Esophagus squamous epithelium (tissue), 5 donors: ENCODE results near the gene CNOT6L. TPM values are rescaled to one million over a fixed set of nuclear protein-coding genes. Genes with fewer than 3 reads are reported as not detected.

Experiments used
- DNase-seq: peaks from one replicate; lab custom pipeline; 2025; lab: John Stamatoyannopoulos, UW
- H3K27ac ChIP-seq, 4 donors: fragments of 200-600 bp; sonication (generic); one replicate each; pipeline ENCODE4 v1.5.1; 2016 to 2019; ENCODE audit warnings: mild to moderate bottlenecking in 1 of 4
- H3K27me3 ChIP-seq, 4 donors: fragments of 200-600 bp; sonication (generic); 1 replicate in 3 of 4; 2 replicates in 1 of 4; pipeline versions ENCODE4 v1.5.1 to v1.6.0; 2017 to 2021; ENCODE audit warnings: antibody characterized with exemption in 1 of 4
- H3K36me3 ChIP-seq, 3 donors: fragments of 200-600 bp; sonication (generic); one replicate each; pipeline ENCODE4 v1.5.1; 2016 to 2019
- H3K4me1 ChIP-seq, 3 donors: fragments of 200-600 bp; sonication (generic); one replicate each; pipeline ENCODE4 v1.5.1; 2017 to 2019
- H3K4me3 ChIP-seq, 4 donors: fragments of 200-600 bp; sonication (generic); 1 replicate in 3 of 4; 2 replicates in 1 of 4; pipeline ENCODE4 v1.5.1; 2016 to 2019; ENCODE audit warnings: mild to moderate bottlenecking in 2 of 4, moderate library complexity in 1 of 4
- H3K9me3 ChIP-seq, 3 donors: fragments of 200-600 bp; sonication (generic); one replicate each; pipeline ENCODE4 v1.5.1; 2016 to 2019
- CTCF ChIP-seq, 6 experiments: fragments of 450-650 bp in 4 of 6; fragments of 200-600 bp in 2 of 6; sonication (generic) in 2 of 6; IDR thresholded peaks; one replicate each; pipeline ENCODE4 v1.5.1; 2016 to 2019; ENCODE audit warnings: antibody characterized with exemption in 6 of 6, mild to moderate bottlenecking in 4 of 6, moderate library complexity in 4 of 6
- POLR2A ChIP-seq, 4 donors: fragments of 450-650 bp; IDR thresholded peaks; one replicate each; pipeline ENCODE4 v1.6.1; 2017; ENCODE audit warnings: antibody characterized with exemption in 4 of 4, mild to moderate bottlenecking in 4 of 4, moderate library complexity in 3 of 4
- WGBS, 2 donors: methylation state at CpG; one replicate each; pipeline ENCODE4 v1.1.5; 2018; 5-methylcytosine and 5-hydroxymethylcytosine counted together
- intact Hi-C: fragments of 100-400 bp; cut with DNase I; formaldehyde crosslinking; loops from one replicate; pipeline ENCODE4 v1.15.0; 2022
- total RNA-seq, 4 donors: library from RNA; depleted of rRNA; stranded (reverse); fragments of >200 nt; gene quantifications; one replicate each; pipeline ENCODE4 v1.1.0, GENCODE V29; 2016
- donor health status: DM: yes; HTN: yes; CAD: no.

CNOT6L gene
- total RNA-seq, 4 donors from 2014 or later = 8.5 to 33.6 (median 15.7) TPM

- no peaks in the 10 kb centered on the region for H3K27me3 ChIP-seq
- H3K4me3 ChIP-seq = no peak overlapping the region
- no peak for TF ChIP-seq CTCF (IDR thresholded peaks at IDR 0.05)
- no peak for TF ChIP-seq POLR2A (IDR thresholded peaks at IDR 0.05)
- H3K36me3 ChIP-seq = no peaks in the 10 kb centered on the region
- H3K4me1 ChIP-seq = peaks cover 7 to 60% (median 14%) of the 10 kb centered on the region in 3 donors
- intact Hi-C loops = no loop called here
- H3K9me3 ChIP-seq = no peaks in the 10 kb centered on the region
- no peak for DNase-seq
- H3K27ac ChIP-seq = no peak overlapping the region
These were observed 16.8 kb downstream of the CNOT6L start for GRCh38 chr4:77802402-77802801.

- no peaks in the 10 kb centered on the region for H3K36me3 ChIP-seq
- WGBS, 2 donors = 19 to 22% methylated on average over 1 of the region's 1 CpG
- DNase-seq = no peak
- TF ChIP-seq POLR2A (IDR thresholded peaks at IDR 0.05) (no peak), CTCF (IDR thresholded peaks at IDR 0.05) (no peak)
- H3K27me3 ChIP-seq = no peaks in the 10 kb centered on the region
- intact Hi-C loops = no loop called here
- peaks cover 7 to 71% (median 19%) of the 10 kb centered on the region in 3 donors for H3K4me1 ChIP-seq
- peak overlapping the region in 3 of 4 donors; percentile 45 to 59 (median 47) for H3K27ac ChIP-seq
- no peaks in the 10 kb centered on the region for H3K9me3 ChIP-seq
- no peak overlapping the region for H3K4me3 ChIP-seq
These were observed 17.9 kb downstream of the CNOT6L start for GRCh38 chr4:77801260-77801608.

- DNase-seq = no peak
- Histone ChIP-seq H3K27ac (peak overlapping the region in 3 of 4 donors; percentile 45 to 59 (median 47)), H3K27me3 (no peaks in the 10 kb centered on the region), H3K4me1 (peaks cover 7 to 72% (median 17%) of the 10 kb centered on the region in 3 donors), H3K4me3 (no peak overlapping the region), H3K36me3 (no peaks in the 10 kb centered on the region), H3K9me3 (no peaks in the 10 kb centered on the region)
- WGBS, 2 donors = 42 to 44% methylated on average over 2 of the region's 2 CpGs
- TF ChIP-seq CTCF (IDR thresholded peaks at IDR 0.05) (no peak), POLR2A (IDR thresholded peaks at IDR 0.05) (no peak)
- intact Hi-C loops = no loop called here
These were observed 18.5 kb downstream of the CNOT6L start for GRCh38 chr4:77800483-77801259.

- intact Hi-C loops = no loop called here
- TF ChIP-seq POLR2A (IDR thresholded peaks at IDR 0.05) (no peak), CTCF (IDR thresholded peaks at IDR 0.05) (no peak)
- Histone ChIP-seq H3K27me3 (no peaks in the 10 kb centered on the region), H3K4me1 (peaks cover 10 to 67% (median 14%) of the 10 kb centered on the region in 3 donors), H3K9me3 (no peaks in the 10 kb centered on the region), H3K4me3 (no peak overlapping the region), H3K27ac (peak overlapping the region in 2 of 4 donors; percentile 47 to 59), H3K36me3 (no peaks in the 10 kb centered on the region)
- no peak for DNase-seq
- 89 to 92% methylated on average over 2 of the region's 2 CpGs for WGBS, 2 donors
These were observed 19.1 kb downstream of the CNOT6L start for GRCh38 chr4:77800077-77800476.

- Histone ChIP-seq H3K9me3 (no peaks in the 10 kb centered on the region), H3K36me3 (no peaks in the 10 kb centered on the region), H3K4me1 (peaks cover 12 to 66% (median 14%) of the 10 kb centered on the region in 3 donors), H3K4me3 (no peak overlapping the region), H3K27me3 (no peaks in the 10 kb centered on the region), H3K27ac (no peak overlapping the region)
- TF ChIP-seq CTCF (IDR thresholded peaks at IDR 0.05) = no peak
- TF ChIP-seq POLR2A (IDR thresholded peaks at IDR 0.05) = no peak
- no peak for DNase-seq
- 78 to 88% methylated on average over 5 of the region's 5 CpGs for WGBS, 2 donors
- intact Hi-C loops = no loop called here
These were observed 20.8 kb downstream of the CNOT6L start for GRCh38 chr4:77798385-77798784.
